K562 (cell line): Measurements from ENCODE around the gene TSC22D3. TPM values are rescaled to one million over a fixed set of nuclear protein-coding genes. Genes with fewer than 3 reads are reported as not detected.
A peak's percentile ranks its signal among the peaks of the same experiment; 100 is the strongest.

Experiments
- BHLHE40 ChIP-seq: IDR thresholded peaks from 2 replicates; pipeline ENCODE4 v1.6.1; 2011; ENCODE audit warnings: low read length, improper control_type of control experiment
- CREB3L1 ChIP-seq: fragments of 450-650 bp; IDR thresholded peaks from 2 replicates; pipeline ENCODE4 v1.6.1; 2014; ENCODE audit warnings: low read depth, mild to moderate bottlenecking, moderate library complexity, borderline replicate concordance
- MAX ChIP-seq: sonication (generic); formaldehyde crosslinking; IDR thresholded peaks from 2 replicates; pipeline ENCODE4 v1.9.0; 2022; ENCODE audit warnings: mild to moderate bottlenecking, missing genetic modification reagents
- MNT ChIP-seq, 2 experiments: fragments of 450-650 bp; conservative IDR thresholded peaks; 2 replicates each; pipeline ENCODE4 v1.6.1; 2017; ENCODE audit warnings: mild to moderate bottlenecking in 2 of 2, moderate library complexity in 2 of 2
- RBM25 ChIP-seq: fragments of 200-400 bp; formaldehyde crosslinking; IDR thresholded peaks from 2 replicates; pipeline ENCODE4 v1.6.1; 2018; ENCODE audit warnings: low read length, low read depth, moderate library complexity; ENCODE audit not compliant: severe bottlenecking
- TBP ChIP-seq: optimal IDR thresholded peaks from 2 replicates; pipeline ENCODE3; 2011; ENCODE audit warnings: low read depth, low read length, improper control_type of control experiment
- ZBTB1 ChIP-seq: sonication (generic); formaldehyde crosslinking; IDR thresholded peaks from 2 replicates; pipeline ENCODE4 v1.8.1; 2023; ENCODE audit warnings: missing genetic modification reagents, low read depth, mild to moderate bottlenecking, borderline replicate concordance
- ZNF589 ChIP-seq: fragments of 200-800 bp; sonication (Bioruptor generic); IDR thresholded peaks from 2 replicates; pipeline ENCODE4 v1.6.1; 2016; ENCODE audit warnings: low read depth, missing genetic modification characterization, missing compliant biosample characterization
- ZNF766 ChIP-seq: fragments of 200-800 bp; sonication (Bioruptor generic); conservative IDR thresholded peaks from 2 replicates; pipeline ENCODE4 v1.6.1; 2016; ENCODE audit warnings: missing genetic modification characterization, missing compliant biosample characterization
- polyA plus RNA-seq, 8 experiments: library from polyadenylated mRNA; depleted of rRNA in 4 of 8; stranded (reverse) in 5 of 8; unstranded in 3 of 8; fragments of >200 nt; fragmentation: Nextera tagmentation in 2 of 8; fragmentation: Illumina TruSeq in 1 of 8; extraction: Ambion mirVana in 2 of 8; extraction: Trizol in 1 of 8; gene quantifications; 2 replicates each; pipeline versions ENCODE4 v1.2.1 to v1.2.3, GENCODE V29; 2011 to 2014; ENCODE audit warnings: inconsistent platforms in 1 of 8, missing spikeins in 1 of 8
- total RNA-seq, 7 experiments: library from RNA; depleted of rRNA in 6 of 7; stranded (reverse); fragments of >200 nt in 6 of 7; fragmentation: Illumina TruSeq in 2 of 7; extraction: Trizol in 2 of 7; gene quantifications; 2 replicates each; pipeline versions ENCODE4 v1.2.1 to v1.2.3, GENCODE V29; 2011 to 2021; ENCODE audit warnings: low replicate concordance in 1 of 7

The TSC22D3 gene
- total and polyA plus RNA-seq, 9 of the 15 experiments (the other 6 are each of a cell fraction or from before 2014, with no cell fraction given), result 0.48 to 3.0 (median 0.87) TPM

- no peak for TF ChIP-seq BHLHE40
- peak; percentile 70 for TF ChIP-seq ZNF766 (CRISPR knock-in tag)
- TF ChIP-seq TBP, result peak; percentile 34
- TF ChIP-seq ZBTB1 (CRISPR knock-in tag), result no peak
- TF ChIP-seq ZNF589 (CRISPR knock-in tag), result no peak
- TF ChIP-seq MAX (CRISPR knock-in tag), result 0 out of 2 replicates have a peak, but pooled peaks have one; percentile 18
- peak; percentile 11 for TF ChIP-seq RBM25
- TF ChIP-seq MNT (conservative IDR thresholded peaks at IDR 0.05), result peak; percentile 74 to 77
- TF ChIP-seq CREB3L1, result 0 out of 2 replicates have a peak, but pooled peaks have one; percentile 28
Measured at GRCh38 chrX:107684956-107685385, 90.6 kb downstream of the TSC22D3 start (continued).
